ENCODE measurements around the gene PTP4A2.

PTP4A2 gene

DNA sequence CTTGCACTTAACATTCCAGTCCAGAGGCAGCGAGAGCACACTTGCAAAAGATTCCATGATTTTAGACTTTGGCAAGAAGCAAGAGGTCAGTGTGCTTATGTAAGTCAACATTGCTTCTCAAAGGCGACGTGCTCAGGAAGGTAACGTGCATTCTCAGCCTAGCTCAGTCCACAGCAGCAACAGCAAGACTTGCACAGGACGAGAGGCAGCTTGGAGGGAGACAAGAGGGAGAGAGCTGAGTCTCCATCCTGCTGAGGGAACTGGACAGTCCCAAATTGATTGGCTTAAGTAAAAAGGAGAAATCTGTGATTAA, 56.5 kb downstream of the PTP4A2 start:
- TF ChIP-seq, protein P1, sequence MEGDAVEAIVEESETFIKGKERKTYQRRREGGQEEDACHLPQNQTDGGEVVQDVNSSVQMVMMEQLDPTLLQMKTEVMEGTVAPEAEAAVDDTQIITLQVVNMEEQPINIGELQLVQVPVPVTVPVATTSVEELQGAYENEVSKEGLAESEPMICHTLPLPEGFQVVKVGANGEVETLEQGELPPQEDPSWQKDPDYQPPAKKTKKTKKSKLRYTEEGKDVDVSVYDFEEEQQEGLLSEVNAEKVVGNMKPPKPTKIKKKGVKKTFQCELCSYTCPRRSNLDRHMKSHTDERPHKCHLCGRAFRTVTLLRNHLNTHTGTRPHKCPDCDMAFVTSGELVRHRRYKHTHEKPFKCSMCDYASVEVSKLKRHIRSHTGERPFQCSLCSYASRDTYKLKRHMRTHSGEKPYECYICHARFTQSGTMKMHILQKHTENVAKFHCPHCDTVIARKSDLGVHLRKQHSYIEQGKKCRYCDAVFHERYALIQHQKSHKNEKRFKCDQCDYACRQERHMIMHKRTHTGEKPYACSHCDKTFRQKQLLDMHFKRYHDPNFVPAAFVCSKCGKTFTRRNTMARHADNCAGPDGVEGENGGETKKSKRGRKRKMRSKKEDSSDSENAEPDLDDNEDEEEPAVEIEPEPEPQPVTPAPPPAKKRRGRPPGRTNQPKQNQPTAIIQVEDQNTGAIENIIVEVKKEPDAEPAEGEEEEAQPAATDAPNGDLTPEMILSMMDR (conservative IDR thresholded peaks at IDR 0.05; ENCODE audit: low read depth, low read length): no peak
- no peak overlapping the region for H3K4me3 ChIP-seq (ENCODE audit: low read length)
- DNase-seq (ENCODE audit: low read depth): no peak

DNA sequence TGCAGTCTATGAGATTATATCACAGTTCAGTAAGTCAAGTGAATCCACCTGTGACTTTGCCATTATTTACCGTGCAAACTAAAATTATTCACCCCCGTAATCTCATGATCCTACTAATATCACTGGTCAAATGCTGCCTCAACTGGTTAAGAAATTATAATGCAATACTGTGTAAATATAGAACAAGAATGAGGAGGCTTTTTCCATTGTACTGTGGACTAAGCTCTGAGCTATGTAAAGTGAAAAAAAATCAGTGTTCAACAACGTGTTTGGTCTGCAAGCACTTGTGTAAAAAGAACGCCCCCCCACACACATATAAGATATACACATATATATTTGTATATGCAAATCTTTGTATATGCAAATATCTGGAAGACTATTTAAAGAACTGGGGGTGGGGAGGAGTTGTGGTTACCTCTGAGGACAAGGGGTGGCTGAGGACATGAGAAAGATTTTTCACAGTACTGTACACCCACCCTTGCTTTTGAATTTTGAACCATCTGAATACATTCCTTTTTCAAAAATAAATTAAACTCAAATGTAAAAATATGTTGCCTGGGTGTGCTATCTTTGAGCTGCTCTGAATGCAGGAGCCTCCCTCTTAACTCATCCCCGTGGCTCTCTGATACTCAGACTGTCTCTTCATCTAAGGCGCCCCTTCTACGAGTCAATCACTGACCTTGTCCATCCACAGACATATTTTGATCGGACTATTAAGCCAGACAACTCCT, 57.0 kb downstream of the PTP4A2 start:
- TF ChIP-seq, protein P1 (conservative IDR thresholded peaks at IDR 0.05; ENCODE audit: low read depth, low read length): no peak
- DNase-seq (ENCODE audit: low read depth): no peak

DNA sequence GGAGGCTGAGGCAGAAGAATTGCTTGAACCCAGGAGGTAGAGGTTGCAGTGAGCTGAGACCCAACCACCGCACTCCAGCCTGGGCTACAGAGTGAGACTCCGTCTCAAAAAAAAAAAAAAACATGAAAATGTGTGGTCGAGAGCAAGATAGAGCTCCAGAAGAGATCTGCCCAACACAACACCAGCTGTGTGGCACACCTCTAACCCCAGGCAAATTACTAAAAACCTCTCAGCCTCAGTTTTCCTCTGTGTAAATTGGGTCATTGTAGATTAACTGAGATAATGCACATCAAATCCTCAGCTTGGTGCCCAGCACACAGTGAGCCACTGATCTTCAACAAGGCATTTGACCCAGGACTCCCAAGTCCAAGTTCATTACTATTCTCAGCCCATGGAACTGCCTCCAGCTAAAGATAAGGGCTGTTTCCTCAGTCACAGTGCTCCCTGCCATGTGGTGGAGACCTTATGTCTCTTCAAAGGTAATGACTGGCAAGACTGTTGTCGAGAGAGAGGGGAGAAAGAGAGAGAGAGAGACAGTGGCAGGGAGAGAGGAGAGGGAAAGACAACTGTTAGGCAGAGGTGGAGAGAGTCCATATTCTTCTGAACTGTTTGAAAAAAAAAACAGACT, 58.1 kb downstream of the PTP4A2 start:
- no peak for DNase-seq (ENCODE audit: low read depth)
- TF ChIP-seq, protein P1 (conservative IDR thresholded peaks at IDR 0.05; ENCODE audit: low read depth, low read length): no peak
- H3K4me3 ChIP-seq (ENCODE audit: low read length): no peak overlapping the region

More for the DNA sequence above, 57.0 kb downstream of the PTP4A2 start:
- H3K4me3 ChIP-seq (ENCODE audit: low read length): no peak overlapping the region

DNA sequence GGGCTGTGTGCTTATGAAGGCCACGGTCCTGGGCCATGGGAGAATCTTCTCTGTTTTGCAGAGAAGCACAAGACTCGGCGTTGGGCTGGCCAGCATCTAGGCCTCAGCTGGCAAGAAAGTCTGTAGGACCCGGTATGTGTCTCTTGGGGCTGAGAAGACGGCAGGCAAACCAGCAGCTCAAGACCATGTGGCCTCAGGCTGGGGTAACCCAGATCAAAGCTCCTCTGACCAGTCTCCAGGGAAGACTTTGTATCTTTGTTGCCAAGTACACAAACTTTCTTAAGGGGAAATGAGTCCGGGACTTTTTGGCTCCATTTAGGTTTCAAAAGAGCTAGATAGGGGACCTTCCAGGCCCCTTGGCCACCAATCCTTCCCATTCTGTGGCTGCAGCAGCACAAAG, 60.1 kb downstream of the PTP4A2 start:
- TF ChIP-seq, protein P1 (conservative IDR thresholded peaks at IDR 0.05; ENCODE audit: low read depth, low read length): no peak
- H3K4me3 ChIP-seq (ENCODE audit: low read length): no peak overlapping the region
- no peak for DNase-seq (ENCODE audit: low read depth)

DNA sequence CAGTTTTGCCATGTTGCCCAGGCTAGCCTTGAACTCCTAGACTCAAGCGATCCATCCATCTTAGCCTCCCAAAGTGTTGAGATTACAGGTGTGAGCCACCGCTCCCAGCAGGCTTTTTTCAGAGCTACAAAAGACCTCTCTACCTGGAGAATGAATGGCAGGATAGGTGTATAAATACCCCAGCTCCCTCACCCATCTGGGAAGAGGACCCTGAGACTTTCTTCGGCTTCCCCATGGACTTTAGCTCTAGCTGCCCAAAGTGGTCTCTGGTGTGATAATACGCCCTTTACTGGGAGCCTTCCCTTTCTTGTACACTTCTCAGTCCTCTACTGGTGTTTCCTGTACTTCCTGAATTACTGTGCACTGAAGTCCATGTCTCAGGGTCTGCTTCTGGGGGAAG, 60.6 kb downstream of the PTP4A2 start:
- TF ChIP-seq, protein P1 (conservative IDR thresholded peaks at IDR 0.05; ENCODE audit: low read depth, low read length): no peak
- no peak overlapping the region for H3K4me3 ChIP-seq (ENCODE audit: low read length)
- DNase-seq (ENCODE audit: low read depth): no peak

DNA sequence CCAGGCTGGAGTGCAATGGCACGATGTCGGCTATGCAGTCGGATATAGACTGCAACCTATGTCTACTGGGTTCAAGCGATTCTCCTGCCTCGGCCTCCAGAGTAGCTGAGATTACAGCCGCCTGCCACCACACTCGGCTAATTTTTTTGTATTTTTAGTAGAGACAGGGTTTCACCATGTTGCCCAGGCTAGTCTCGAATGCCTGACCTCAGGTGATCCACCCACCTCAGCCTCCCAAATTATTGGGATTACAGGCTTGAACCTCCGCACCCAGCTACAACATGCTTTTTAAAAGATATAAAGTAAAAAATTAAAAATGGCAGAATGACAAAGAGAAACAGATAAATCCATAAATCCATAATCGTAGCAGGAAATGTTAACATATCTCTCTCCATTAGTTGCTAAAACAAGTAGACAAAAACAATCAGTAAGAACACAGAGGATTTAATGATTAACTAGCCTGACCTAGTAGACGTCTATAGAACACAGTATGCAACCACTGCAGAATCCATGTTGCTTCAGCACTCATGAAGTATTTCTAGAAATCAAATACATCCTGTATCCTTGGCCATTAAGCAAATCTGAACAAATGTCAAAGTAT, 62.4 kb downstream of the PTP4A2 start:
- TF ChIP-seq, protein P1 (conservative IDR thresholded peaks at IDR 0.05; ENCODE audit: low read depth, low read length): no peak
- no peak overlapping the region for H3K4me3 ChIP-seq (ENCODE audit: low read length)
- no peak for DNase-seq (ENCODE audit: low read depth)

DNA sequence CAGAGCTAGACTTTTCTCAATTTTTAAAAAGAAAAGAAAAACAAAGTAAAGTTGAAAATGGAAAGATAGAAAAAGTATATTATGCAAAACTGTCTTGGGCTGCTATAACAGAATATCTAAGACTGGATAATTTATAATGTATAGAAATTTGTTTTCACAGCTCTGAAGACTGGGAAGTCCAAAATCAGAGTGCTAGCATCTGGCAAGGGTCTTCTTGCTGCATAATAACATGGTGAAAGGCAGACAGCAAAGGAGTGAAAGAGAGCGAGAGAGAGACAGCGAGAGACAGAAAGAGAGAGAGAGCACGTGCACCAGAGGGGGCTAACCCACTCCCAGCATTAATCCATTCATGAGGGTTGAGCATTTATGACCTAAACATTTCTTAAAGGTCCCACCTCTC, 63.2 kb downstream of the PTP4A2 start:
- H3K4me3 ChIP-seq (ENCODE audit: low read length): no peak overlapping the region
- no peak for DNase-seq (ENCODE audit: low read depth)
- TF ChIP-seq, protein P1 (conservative IDR thresholded peaks at IDR 0.05; ENCODE audit: low read depth, low read length): no peak

Measured in retinal pigment epithelial cell (primary cell).